ENCODE results near the gene CARM1. TPM values are rescaled to one million over a fixed set of nuclear protein-coding genes. Genes with fewer than 3 reads are reported as not detected.
A peak's percentile ranks its signal among the peaks of the same experiment; 100 is the strongest.

The CARM1 gene
- total RNA-seq, 1 donor from 2014 or later, result 61.8 TPM

- peak overlapping the region; percentile 17 for H3K27ac Mint-ChIP-seq (ENCODE audit: unreplicated experiment)
- peaks cover 57% of the 10 kb centered on the region for H3K4me1 Mint-ChIP-seq (ENCODE audit: low read depth)
- H3K4me3 Mint-ChIP-seq (ENCODE audit: unreplicated experiment), result no peak overlapping the region
- H3K36me3 Mint-ChIP-seq (ENCODE audit: low read depth), result no peaks in the 10 kb centered on the region
- H3K9me3 Mint-ChIP-seq (ENCODE audit: low read depth), result no peaks in the 10 kb centered on the region
- TF ChIP-seq CTCF (IDR thresholded peaks at IDR 0.05), result no peak
- no peak for DNase-seq (ENCODE audit: low spot score)
- no peaks in the 10 kb centered on the region for H3K27me3 Mint-ChIP-seq (ENCODE audit: low read depth)
Measured at GRCh38 chr19:10881403-10882107, 10.2 kb downstream of the CARM1 start.

GRCh38 chr19:10882108-10882457, 10.7 kb downstream of the CARM1 start:
- no peaks in the 10 kb centered on the region for H3K36me3 Mint-ChIP-seq (ENCODE audit: low read depth)
- peak overlapping the region; percentile 17 for H3K27ac Mint-ChIP-seq (ENCODE audit: unreplicated experiment)
- no peak overlapping the region for H3K4me3 Mint-ChIP-seq (ENCODE audit: unreplicated experiment)
- no peaks in the 10 kb centered on the region for H3K9me3 Mint-ChIP-seq (ENCODE audit: low read depth)
- H3K4me1 Mint-ChIP-seq (ENCODE audit: low read depth), result peaks cover 54% of the 10 kb centered on the region
- DNase-seq (ENCODE audit: low spot score), result no peak
- H3K27me3 Mint-ChIP-seq (ENCODE audit: low read depth), result no peaks in the 10 kb centered on the region
- no peak for TF ChIP-seq CTCF (IDR thresholded peaks at IDR 0.05)

- DNase-seq (ENCODE audit: low spot score), result no peak
- Mint-ChIP-seq H3K27me3 (ENCODE audit: low read depth) (no peaks in the 10 kb centered on the region), H3K4me1 (ENCODE audit: low read depth) (peaks cover 53% of the 10 kb centered on the region), H3K9me3 (ENCODE audit: low read depth) (no peaks in the 10 kb centered on the region), H3K36me3 (ENCODE audit: low read depth) (no peaks in the 10 kb centered on the region), H3K4me3 (ENCODE audit: unreplicated experiment) (no peak overlapping the region), H3K27ac (ENCODE audit: unreplicated experiment) (peak overlapping the region; percentile 73)
- TF ChIP-seq CTCF (IDR thresholded peaks at IDR 0.05), result no peak
Measured at GRCh38 chr19:10884274-10884673, 12.9 kb downstream of the CARM1 start.

- no peak for DNase-seq (ENCODE audit: low spot score)
- Mint-ChIP-seq H3K27ac (ENCODE audit: unreplicated experiment) (peak overlapping the region; percentile 61), H3K36me3 (ENCODE audit: low read depth) (no peaks in the 10 kb centered on the region), H3K27me3 (ENCODE audit: low read depth) (no peaks in the 10 kb centered on the region), H3K4me1 (ENCODE audit: low read depth) (peaks cover 51% of the 10 kb centered on the region), H3K4me3 (ENCODE audit: unreplicated experiment) (no peak overlapping the region), H3K9me3 (ENCODE audit: low read depth) (no peaks in the 10 kb centered on the region)
- no peak for TF ChIP-seq CTCF (IDR thresholded peaks at IDR 0.05)
Measured at GRCh38 chr19:10885201-10886169, 14.1 kb downstream of the CARM1 start.

- DNase-seq (ENCODE audit: low spot score), result no peak
- no peak overlapping the region for H3K4me3 Mint-ChIP-seq (ENCODE audit: unreplicated experiment)
- H3K27me3 Mint-ChIP-seq (ENCODE audit: low read depth), result no peaks in the 10 kb centered on the region
- H3K27ac Mint-ChIP-seq (ENCODE audit: unreplicated experiment), result peak overlapping the region; percentile 51
- H3K9me3 Mint-ChIP-seq (ENCODE audit: low read depth), result no peaks in the 10 kb centered on the region
- no peak for TF ChIP-seq CTCF (IDR thresholded peaks at IDR 0.05)
- H3K4me1 Mint-ChIP-seq (ENCODE audit: low read depth), result peaks cover 37% of the 10 kb centered on the region
- no peaks in the 10 kb centered on the region for H3K36me3 Mint-ChIP-seq (ENCODE audit: low read depth)
Measured at GRCh38 chr19:10887616-10888367, 16.4 kb downstream of the CARM1 start.
